NCI-H2171 (cell line): ENCODE data around the gene SAMD4A.
A peak's percentile ranks its signal among the peaks of the same experiment; 100 is the strongest.

ENCODE experiments used
- DNase-seq: peaks from one replicate; lab custom pipeline; 2025; lab: John Stamatoyannopoulos, UW

Gene SAMD4A

DNA sequence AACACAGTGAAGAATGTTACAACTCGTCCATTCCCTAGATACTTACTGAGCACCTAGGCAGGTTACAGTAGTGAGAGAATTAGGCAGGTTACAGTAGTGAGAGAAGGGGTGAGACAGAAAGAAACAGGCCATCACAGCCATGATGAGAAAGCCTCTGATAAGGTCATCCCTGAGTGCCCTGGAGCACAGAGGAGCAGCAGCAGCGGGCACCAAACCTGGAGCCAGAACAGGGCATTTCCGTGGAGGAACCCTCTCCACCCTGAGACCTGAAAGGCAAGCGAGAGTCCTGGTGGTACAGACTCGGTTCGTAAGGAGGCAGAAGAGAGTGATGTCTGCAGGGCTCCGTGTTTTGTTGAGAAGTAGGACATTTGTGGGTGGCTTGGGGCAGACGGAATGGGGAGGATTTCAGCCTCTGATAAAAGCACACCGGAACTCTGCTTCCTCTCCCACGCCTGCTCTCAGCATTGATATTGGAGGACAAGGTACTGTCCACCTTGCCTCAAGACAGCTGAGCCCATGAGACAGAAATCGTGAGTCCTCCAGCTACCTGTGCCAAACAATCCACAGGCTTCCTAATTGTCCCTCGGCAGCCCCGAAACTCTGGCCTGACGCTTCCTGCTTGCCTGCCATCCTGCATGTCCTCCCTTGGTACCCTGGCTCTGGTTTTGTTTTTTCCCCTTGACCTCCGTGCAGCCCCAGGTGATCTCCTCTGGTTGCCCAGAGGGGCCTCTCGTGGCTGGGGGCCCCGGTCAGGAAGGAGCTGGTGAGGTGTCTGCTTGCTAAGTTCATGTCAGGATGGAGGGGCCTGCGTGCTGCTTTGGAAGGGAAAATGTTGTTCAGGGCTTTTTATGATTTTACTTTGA, 199.6 kb downstream of the SAMD4A start:
- DNase-seq: no peak

DNA sequence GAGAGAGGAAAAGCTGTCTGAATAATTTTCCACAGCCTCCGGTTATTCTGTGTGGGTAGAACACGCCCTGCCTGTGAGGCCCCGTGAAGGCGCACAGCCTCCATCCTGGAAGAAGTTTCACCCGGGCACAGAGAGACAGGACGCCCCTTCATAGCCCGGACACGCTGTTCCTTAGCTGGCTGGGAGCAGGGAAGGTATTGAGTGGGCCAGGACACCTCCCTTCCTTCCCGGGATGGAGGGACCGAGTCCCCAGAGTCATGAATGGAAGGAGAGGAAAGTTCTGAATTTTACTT, 200.2 kb downstream of the SAMD4A start:
- no peak for DNase-seq

DNA sequence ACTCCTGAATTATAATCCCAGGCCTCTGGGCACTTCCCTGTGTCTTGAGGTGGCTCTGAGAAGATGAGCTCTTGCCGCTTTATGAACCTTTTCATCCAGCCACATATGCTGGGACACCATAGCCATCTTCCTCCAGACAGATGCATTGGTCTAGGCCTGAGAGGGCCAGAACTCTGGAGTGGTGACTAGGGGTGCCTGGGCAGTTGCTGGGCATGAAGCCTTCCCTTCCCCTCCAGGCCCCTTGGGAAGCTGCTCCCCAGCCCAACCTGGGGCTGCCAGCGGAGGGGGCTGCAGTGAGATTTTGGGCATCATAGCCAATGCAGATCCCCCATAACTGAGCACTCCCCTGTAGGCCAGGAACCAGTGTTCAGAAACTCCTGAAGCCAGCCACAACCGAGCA, 200.5 kb downstream of the SAMD4A start:
- no peak for DNase-seq

DNA sequence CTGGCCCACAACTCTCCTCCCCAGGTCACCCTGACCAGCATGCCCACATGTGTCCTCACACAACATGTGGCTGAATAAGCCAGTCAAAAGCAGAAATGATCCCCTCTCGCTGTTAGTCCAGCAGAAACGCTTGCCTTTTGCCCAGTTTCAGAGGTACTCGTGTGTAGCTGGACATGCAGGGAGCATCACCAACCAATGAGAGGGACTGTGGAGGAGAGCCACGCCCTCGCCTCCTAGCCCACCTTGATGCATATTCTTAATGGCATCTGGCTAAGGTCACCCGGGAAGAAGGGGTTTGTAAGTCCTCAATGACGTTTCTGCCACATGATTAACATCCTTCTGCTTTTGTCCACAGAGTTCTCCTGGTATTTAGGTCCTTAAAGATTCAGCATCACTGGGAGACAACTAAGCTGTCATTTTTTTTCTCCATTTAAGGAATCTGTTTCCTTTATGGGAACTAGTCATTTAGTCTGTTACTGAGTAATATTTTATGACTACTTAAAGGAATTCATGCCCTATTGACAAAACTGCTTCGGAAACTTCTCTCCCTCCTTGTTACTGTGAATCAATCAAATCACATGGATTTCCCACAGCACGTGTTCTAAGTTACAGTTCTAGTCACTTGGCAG, 201.7 kb downstream of the SAMD4A start:
- no peak for DNase-seq

DNA sequence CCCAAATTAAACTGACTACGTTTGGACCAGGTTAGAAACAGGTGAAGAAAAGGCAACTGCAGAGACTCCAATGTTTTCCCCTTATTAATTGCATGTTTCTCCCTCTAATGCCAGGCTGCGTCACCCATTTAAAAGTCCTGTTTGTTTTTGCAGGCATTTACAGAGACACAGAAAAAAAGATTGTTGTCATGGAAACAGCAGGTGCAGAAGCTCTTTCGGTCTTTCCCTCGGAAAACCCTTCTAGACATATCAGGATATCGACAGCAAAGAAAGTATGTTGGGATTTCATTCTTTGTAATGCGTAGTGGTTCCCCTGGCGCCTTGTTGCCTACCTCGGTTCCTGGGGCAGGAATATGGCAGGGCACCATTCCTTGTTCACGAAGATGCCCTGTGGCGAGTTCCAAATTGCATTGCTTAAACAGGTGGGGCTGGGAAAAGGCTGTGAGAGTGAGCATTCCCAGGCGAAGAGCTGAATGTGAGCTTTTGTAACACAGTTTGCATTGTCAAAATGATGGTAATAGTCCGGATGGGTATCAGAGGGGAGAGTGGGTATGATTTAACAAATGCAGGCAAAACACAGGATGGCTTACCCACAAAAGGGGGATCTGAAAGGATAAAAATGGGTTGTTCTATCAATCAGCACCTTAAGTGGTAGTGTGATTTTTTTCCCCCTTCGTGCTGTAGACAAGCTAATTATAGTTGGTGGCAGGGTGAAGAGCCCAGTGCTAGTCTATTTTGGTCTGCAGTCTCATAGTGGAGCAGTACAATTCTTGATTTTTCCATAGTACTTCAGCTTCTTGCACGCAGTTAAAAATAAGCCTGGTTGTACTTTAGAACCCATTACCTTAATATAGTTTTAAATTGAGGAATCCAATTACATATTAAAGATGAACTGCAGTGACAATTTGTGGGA, 203.3 kb downstream of the SAMD4A start:
- DNase-seq: no peak

DNA sequence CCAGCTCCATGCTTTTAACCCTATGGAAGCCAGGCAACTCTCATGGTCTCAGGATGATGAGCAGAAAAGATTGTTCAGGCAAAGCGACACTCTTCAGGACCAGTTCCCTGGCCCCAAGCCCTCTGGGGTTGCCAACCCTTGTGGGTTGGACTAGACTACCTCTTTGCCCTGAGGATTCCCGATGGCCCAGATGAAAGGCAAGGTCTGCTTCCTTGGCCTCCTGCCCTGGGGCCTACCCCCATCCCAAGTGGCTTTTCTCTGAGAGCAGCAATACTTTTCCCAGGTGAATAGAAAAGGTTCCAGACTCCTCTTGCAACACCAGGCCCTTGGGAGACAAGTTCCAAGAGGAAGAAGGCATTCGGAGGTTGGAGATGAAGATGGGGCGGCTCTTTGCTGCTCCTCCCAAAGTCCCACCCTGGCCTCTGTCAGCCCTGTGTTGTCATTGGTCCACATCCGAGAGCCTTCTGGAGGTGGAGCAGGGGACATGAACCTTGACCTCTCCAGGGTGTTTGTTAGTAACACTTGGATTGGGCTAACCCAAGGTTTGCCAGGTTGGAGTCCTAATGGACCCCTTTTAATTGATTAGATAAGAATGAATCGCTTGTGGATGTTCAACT, 204.6 kb downstream of the SAMD4A start:
- no peak for DNase-seq

DNA sequence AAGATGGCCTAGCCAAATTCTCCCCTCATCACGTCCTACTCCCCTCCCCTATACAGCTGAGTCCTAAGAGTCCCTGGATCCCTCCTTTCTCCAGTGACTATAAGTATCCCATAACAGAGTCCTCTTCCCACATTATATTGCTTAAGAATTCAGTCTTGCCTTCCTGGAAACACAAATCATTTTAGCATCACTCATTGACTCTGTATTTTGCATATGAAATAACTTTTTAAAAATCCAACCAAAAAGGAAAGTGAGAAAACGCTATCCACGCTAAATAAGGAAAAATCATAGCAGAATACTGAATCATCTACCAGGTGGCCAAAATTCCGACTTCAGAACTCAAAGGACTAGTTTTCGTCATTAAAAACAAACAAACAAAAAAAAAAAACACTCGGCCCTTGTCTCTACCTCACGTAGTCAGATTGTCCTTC, 205.5 kb downstream of the SAMD4A start:
- DNase-seq: no peak

DNA sequence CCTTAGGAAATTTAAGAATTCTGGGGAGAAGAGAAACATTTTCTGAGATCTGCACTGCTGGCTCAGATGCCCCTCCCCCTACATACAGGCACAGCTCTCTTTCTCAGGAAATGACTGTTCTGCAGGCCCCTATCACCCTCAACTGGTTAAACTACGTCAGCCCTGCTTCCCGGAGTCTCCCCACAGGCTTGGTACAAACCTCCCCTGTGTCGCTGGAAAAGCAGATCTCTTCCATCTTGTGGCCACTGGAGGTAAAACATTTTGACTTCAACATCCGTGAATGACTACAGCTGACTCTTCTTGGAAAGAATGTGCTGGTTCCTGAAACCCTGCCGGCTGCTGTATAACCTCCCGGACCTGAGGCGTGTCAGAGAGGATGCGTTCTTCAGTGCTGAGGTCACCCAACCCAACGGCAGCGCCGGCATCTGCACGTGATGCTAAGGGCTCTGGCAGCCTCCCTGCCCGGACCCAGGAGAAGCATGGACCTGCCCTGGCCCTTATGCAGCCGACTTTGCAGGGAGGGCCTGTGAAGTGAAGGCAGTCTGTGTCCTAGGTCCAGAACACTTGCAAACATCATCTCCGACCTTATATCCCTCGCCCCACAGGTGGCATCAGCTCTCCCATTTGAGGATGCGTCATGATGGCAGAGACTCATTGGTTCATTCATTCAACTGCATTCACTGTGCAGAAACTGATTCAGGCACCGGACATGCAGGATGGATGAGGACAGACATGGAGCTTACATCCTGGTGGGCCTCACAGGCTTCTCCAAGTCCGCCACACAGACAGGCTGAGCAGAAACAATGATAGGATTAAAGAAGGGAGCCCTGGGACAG, 206.5 kb downstream of the SAMD4A start:
- DNase-seq: peak; percentile 39

DNA sequence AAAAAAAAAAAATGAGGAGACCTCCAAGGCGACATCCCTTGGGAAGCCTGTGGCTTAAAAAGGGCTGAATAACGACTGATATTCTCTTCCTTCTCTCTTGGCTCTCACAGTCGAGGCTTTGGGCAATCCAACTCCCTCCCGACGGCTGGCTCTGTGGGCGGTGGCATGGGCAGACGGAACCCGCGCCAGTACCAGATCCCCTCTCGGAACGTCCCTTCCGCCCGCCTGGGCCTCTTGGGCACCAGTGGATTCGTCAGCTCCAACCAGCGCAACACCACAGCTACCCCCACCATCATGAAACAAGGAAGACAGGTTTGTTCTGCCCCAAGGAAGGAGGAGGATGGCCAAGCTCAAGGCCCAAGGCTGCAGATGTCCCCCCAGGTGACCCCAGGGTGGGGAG, 207.9 kb downstream of the SAMD4A start:
- no peak for DNase-seq

DNA sequence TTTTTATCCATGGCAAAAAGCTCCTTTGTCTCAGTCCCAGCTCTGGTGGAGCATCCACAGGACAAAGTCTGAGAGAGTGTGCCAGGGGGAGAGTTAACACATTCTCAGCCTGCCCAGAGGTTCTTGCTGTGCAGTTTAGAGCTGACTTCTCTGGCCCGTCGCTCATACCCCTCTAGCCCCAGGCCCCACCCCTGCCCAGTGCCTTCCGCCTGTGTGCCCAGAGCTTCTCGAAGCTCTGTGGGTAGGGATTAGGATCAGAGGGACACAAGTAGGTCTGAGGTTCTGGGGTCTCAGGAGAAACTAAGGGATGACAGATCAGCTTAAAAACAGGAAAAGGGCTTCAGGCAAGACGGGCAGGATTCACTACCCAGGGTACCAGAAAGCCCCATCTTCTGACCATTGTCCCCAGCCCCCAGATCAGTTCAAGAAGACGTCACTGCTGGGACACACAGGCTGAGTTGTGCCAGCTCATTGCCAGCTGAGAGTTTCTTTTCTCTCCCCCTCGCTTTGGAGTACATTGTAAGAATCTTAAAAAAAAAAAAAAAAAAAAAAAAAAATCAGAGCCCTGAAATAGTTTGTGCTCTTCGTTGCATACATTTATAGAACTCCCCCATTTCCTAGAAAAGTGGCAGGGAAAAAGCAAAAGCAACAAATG, 208.7 kb downstream of the SAMD4A start:
- DNase-seq: no peak

DNA sequence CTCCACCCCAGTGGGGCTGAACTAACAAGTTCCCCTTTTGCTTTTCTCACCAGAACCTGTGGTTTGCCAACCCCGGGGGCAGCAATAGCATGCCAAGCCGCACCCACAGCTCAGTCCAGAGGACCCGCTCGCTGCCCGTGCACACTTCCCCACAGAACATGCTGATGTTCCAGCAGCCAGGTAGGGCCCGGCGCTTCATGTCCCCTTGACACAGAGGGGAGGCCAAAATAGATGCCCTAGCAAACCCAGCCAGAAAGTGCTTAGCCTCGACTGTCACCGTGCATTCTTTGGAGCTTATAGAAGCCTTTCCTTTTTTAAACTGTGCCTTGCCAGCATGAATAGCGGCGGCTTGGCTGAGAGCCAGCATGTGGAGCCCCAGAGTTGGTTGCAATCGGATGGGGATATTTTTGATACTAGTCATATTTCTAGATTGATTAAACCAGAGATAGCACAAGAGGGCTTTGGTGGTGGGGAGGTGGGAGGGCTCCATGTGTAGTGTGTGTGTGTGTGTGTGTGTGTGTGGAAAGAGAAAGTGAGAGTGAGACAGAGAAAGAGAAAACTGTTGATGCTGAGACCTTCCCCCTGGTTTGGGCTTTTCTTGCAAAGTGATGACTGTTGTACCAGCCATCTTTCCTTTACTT, 209.6 kb downstream of the SAMD4A start:
- no peak for DNase-seq

DNA sequence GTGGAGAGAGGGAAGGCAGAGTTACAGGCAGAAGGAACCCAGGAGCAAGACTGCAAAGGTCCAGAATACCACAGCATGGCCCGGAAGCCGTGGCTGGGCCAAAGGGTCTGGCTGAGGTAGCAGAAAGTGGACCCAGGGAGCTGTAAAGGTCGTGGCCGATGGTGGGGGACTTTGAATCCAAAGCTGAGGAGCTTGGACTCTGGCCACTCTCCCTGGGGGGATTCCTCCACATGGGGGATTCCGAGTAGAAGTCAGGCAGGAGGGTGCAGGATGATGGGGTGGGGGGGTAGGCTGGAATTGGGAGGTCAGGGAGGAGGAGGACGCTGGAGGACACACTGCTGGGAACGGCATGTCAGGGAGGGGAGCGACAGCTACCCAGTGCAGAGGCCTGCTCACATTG, 210.5 kb downstream of the SAMD4A start:
- no peak for DNase-seq

DNA sequence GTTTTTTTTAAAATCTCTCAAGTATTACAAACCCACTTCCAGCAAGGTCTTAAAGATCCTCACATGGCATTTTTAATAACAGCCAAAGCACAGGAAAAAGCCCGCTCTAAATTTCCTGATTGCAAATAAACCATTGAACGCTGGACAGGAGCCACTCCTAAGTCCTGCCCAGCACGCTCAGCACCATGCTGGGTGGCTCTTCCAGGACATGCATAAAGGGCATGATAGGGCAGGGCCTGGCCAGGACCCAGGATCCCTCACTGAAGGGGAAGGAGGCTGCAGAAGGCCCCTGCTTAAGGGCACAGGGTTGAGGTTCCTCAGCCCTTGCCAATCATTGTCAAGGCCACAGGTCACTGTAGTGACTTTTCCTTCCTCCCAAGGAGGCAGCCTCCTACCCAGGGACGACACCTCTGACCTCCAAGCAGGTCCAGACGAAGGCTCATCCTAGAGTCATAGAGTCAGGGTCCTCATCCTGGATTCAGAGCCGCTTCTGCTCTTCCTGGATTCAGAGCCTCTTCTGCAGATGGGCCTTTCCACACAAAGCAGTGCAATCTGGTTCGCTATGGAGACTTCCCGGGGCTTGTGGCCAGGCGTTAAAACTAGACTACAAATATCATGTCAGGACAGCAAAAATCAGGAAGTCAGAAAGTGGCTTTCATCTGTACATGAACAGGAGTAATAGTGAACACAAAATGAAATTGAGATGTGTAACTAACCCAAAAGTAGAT, 211.9 kb downstream of the SAMD4A start:
- no peak for DNase-seq

DNA sequence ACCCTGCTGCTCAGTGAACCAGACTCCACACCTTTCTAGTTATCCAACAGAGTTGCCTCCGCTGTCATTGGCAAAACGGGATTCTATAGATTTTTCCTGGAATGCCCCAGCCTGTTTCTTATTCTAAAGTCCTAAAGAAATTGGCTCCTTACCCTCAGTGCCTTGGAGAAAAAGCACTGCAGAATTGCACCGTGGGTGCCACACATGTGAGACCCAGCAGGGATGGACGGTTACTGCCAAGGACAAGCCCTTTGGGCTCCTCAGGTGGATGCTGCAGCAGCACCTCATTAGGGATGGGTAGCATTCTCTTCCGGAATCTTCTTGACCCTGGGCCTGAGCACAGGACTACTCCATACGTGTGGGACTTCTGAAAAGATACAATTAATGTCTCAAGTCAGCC, 214.2 kb downstream of the SAMD4A start:
- DNase-seq: no peak

DNA sequence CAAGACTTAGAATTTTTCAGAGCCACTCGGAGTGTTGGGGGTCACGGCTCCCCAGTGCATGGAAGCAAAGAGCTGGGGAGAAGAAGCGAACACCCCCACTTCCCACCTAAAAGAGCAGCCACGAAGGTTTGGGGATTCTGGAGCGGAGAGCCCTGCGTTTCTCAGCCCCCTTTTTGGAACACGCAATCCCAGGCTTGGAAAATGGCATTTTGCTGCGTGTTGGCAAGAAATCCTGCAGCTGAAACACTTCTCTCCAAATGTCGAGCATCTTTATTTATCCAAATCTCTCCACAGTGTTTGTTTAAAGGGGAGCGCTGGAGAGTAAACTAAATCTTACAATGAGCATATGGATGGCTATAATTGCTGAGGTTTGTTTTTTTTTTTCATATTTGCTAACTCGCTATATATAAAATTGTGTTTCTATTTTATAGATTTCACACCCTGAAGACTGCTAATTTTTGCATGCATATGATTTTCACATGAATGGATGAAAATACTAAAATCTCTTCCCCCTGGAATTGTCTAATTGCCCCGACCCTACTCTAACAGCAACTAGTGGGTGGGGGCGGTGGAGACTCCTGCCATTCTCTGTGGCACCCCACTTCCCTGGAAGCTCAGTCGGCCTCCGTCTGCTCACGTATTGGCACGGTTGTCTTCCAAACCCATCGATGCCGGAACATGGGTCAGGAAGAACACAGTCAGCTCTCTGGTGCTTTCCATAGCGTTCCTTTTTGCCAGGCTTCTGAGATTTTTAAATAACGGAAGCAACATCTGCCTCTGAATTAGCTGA, 215.2 kb downstream of the SAMD4A start:
- no peak for DNase-seq

DNA sequence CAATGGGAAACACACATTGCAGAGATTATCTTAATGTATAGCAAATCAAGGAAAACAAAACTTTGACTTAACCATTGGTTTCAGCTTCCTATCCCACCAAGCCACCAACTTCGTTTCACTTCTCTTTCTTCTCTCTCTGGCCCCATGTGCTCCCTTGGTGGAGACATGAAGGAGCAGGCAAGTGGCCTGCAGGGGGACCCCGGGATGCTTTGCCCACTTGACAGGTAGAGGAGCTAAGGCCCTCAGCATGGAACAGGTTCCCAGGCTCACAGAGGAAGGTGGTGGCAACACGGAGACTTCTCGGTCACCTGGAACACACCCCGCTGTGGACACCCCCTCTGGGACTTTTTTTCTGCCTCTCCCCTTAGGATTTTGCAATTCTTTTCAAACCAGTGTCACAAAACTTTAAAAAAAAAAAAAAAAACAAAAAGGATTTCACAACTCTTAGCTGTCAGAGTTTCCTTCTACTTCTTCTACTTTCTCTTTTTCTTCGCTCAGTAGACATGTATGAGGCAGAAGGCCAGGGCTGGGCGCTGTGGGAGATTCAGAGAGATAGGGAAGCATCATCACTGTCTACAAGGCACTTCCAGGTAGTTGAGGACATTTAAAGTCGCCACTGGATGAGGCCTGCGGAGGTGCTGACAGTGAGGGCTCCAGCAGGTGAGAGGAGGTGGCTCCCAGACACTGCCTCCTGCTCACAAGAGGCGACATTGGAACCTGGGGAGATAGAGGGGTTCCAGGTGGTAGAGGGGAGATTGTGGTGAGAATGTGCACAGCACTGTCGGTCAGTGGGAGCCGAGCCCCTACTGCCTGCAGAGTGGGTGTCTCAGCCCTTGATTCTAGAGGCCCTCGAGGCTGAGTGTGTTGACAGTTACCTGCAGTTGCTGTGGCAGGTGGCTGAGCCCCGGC, 216.1 kb downstream of the SAMD4A start:
- no peak for DNase-seq

DNA sequence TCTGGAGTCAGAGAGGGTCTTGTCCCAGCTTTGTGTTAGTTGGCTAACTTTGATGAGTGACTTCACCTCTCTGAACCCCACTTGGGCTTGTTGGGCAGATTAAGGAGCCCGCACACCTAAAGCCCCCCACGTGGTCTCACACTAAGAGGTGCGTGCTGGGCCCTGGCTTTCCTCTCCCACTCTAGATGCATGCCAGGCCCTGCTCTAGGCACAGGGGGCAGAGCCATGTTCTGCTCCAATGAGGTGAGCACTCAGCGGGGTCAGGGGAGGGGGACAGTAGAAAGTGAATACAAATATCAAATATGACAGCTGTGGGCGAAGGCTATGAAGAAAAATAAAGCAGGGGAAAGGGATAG, 216.7 kb downstream of the SAMD4A start:
- no peak for DNase-seq

DNA sequence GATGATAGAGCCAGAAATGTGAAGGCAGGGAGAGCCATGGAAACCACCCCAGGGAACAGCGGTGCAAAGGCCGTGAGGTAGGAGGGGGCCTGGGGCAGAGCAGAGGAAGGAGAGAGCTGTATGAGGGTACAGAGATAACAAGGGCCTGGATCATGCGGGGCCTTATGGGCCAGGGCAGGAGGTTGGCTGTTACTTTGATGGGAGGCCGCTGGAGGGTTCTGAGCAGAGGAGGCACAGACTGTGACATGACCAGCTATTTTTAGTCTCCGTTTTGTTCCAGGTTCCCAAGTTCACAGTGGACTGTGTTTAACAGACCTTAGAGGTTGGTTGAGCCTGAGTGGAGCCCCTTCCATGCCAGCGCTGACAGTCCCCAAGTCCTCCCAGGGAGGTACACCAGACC, 217.1 kb downstream of the SAMD4A start:
- no peak for DNase-seq
